NOMO-1 treated with dmso at 0.1 percent for 144 hours (cell line): ENCODE results near the gene SLAMF9.

Source experiments
- DNase-seq: peaks from one replicate; lab custom pipeline; 2025; ENCODE audit not compliant: unreplicated experiment; lab: John Stamatoyannopoulos, UW

Gene SLAMF9

GRCh38 chr1:159934136-159935039 lies 19.6 kb downstream of the SLAMF9 start:
- no peak for DNase-seq

- no peak for DNase-seq
Observed at GRCh38 chr1:159933347-159933746, 20.7 kb downstream of the SLAMF9 start.

- DNase-seq: no peak
Observed at GRCh38 chr1:159932296-159933285, 21.4 kb downstream of the SLAMF9 start.

- DNase-seq: no peak
Observed at GRCh38 chr1:159931795-159932173, 22.3 kb downstream of the SLAMF9 start.

- DNase-seq: no peak
Observed at GRCh38 chr1:159931101-159931794, 22.8 kb downstream of the SLAMF9 start.

GRCh38 chr1:159930634-159931033 lies 23.4 kb downstream of the SLAMF9 start:
- no peak for DNase-seq

GRCh38 chr1:159930216-159930615 lies 23.8 kb downstream of the SLAMF9 start:
- DNase-seq: no peak

- DNase-seq: no peak
Observed at GRCh38 chr1:159929155-159930051, 24.6 kb downstream of the SLAMF9 start.

GRCh38 chr1:159928491-159929050 lies 25.5 kb downstream of the SLAMF9 start:
- no peak for DNase-seq

- no peak for DNase-seq
Observed at GRCh38 chr1:159927849-159928431, 26.1 kb downstream of the SLAMF9 start.

GRCh38 chr1:159927211-159927848 lies 26.7 kb downstream of the SLAMF9 start:
- DNase-seq: no peak

- peak; percentile 61 for DNase-seq
Observed at GRCh38 chr1:159925719-159926078, 28.3 kb downstream of the SLAMF9 start.

- DNase-seq: peak; percentile 87
Observed at GRCh38 chr1:159924791-159925718, 29.0 kb downstream of the SLAMF9 start, which contains the start of gene TAGLN2. TSS of gene TAGLN2 (minus strand) at chr1:159925507. CDS start at chr1:159920509, 4,998 bp downstream.

- DNase-seq: peak; percentile 33
Observed at GRCh38 chr1:159924025-159924790, 29.8 kb downstream of the SLAMF9 start.

GRCh38 chr1:159923203-159924024 lies 30.6 kb downstream of the SLAMF9 start:
- DNase-seq: peak; percentile 39
